ENCODE measurements around the gene LCN2.

LCN2 gene

DNA sequence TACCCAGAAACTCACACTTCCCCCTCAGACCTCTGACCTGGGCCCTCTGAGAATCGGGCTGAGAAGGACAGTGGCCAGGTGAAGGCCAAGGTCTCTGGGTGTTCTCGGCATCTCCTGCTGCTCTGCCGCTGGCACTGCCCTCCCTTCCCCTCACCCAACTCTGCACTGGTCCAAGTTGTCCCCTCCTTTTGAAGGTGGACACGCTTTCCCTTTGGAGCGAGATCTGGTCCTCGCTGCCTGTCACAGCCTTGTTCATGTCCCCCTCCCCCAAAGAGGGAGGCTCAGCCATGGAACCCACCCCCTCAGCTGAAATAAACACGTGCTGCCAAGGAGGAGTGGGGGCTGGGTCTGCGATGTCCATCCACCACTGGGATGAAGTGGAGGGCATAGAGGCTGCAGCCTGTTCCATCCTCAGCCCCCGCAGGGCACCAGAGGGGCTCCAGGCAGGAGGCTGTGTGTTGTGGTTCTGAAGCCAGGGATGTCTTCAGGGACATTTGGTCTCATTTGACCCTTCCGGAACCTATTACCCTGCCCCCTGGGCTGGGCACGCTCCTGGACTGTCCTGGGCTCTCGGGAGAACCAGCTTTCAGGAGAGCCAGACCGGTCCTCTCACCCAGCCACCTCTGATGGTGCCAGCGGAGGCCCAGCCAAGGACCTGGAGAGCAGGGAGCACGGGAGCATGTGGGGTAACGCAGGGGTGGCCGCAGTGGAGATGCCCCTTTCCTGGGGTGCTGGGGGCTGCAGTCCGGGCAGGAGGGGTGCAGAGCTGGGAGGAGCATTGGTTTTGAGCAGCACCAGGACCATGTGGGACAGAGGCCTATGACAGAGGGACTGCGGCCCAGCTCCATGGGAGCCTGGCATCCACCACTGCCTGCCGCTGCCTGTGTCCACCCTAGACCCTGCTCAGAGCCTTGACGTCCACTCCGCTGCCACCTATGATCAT, 4.7 kb upstream of the LCN2 start:
- no peaks in the 10 kb centered on the region for H3K36me3 ChIP-seq (ENCODE audit: control insufficient read depth, insufficient read depth, low read length)
- H3K4me1 ChIP-seq (ENCODE audit: control insufficient read depth, insufficient read depth, low read length) = no peaks in the 10 kb centered on the region
- no peaks in the 10 kb centered on the region for H3K27me3 ChIP-seq (ENCODE audit: control insufficient read depth, insufficient read depth, low read length)
- no peak overlapping the region for H3K9ac ChIP-seq (ENCODE audit: low read length)
- H3K4me3 ChIP-seq (ENCODE audit: low read depth, low read length) = no peak overlapping the region
- H3K27ac ChIP-seq (ENCODE audit: low read depth, low read length) = no peak overlapping the region
- H3K9me3 ChIP-seq (ENCODE audit: control insufficient read depth, insufficient read depth, low read depth, low read length) = no peaks in the 10 kb centered on the region

DNA sequence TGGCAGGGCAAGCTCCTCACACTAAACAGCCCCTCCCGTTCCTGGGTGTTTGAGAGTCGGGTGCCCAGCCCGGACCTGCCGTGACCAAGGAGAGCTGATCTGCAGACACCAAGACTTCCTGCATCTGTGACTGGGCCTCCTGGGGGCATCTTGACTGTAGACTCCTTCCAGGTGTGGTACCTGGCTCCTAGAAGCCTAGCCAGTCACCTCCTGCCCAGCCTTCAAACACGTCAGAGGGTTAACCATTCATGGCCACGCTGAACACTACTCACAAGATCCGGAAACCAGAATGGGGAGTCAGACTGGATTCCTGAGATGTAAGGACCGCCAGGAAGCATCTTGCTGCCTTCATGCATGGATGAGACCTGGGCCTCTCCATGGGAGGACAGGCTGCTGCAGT, 3.7 kb upstream of the LCN2 start:
- Histone ChIP-seq H3K4me1 (ENCODE audit: control insufficient read depth, insufficient read depth, low read length) (no peaks in the 10 kb centered on the region), H3K36me3 (ENCODE audit: control insufficient read depth, insufficient read depth, low read length) (no peaks in the 10 kb centered on the region), H3K9me3 (ENCODE audit: control insufficient read depth, insufficient read depth, low read depth, low read length) (no peaks in the 10 kb centered on the region), H3K27ac (ENCODE audit: low read depth, low read length) (no peak overlapping the region), H3K9ac (ENCODE audit: low read length) (no peak overlapping the region), H3K27me3 (ENCODE audit: control insufficient read depth, insufficient read depth, low read length) (no peaks in the 10 kb centered on the region), H3K4me3 (ENCODE audit: low read depth, low read length) (no peak overlapping the region)

DNA sequence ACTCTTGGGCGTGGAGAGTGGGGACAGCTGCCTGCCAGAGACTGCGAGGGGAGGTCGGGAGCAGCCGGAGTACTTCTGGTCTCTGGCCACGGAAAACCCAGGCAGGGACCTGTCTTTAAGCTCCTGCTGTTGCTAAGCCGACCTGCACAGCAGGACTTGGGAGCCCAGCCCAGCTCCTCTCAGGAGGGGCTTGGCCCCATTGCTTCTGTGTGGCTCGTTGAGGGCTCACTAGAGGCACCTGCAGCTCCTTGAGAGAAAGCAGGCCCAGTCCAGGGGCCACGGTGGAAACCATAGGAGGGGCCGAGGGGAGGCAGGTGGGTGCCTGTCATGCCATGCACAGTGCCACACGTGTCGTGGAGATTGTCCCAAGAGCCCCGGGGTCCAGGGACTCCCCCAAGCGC, 3.3 kb upstream of the LCN2 start:
- Histone ChIP-seq H3K4me1 (ENCODE audit: control insufficient read depth, insufficient read depth, low read length) (peaks cover 3% of the 10 kb centered on the region; the same call in 1 of the 2 replicates), H3K9me3 (ENCODE audit: control insufficient read depth, insufficient read depth, low read depth, low read length) (no peaks in the 10 kb centered on the region), H3K36me3 (ENCODE audit: control insufficient read depth, insufficient read depth, low read length) (no peaks in the 10 kb centered on the region), H3K9ac (ENCODE audit: low read length) (no peak overlapping the region), H3K4me3 (ENCODE audit: low read depth, low read length) (no peak overlapping the region), H3K27ac (ENCODE audit: low read depth, low read length) (no peak overlapping the region), H3K27me3 (ENCODE audit: control insufficient read depth, insufficient read depth, low read length) (no peaks in the 10 kb centered on the region)

DNA sequence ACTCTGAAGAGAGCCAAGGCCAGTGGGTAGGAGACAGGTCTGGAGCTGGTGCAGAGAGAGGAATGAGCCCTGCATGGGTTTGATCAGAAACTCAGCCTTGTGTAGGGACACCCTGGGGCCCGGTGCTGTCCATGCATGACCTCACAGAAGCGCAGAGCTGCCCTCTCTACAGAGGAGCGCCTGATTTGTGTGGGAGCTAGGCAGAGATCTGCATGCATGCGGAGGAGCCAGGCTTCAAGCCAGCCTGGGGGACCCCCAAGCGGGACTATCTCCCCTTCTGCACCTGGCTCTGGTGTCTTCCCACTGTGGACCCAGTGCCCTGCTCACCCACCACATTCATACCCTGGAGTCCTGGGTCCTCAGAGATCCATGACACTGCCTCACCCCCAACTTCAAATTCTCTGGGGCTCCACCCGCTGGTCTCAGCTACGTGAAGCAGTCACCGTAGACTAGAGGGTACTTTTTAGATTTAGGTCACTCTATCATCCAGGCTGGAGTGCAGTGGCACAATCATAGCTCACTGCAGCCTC, 2.6 kb upstream of the LCN2 start:
- no peaks in the 10 kb centered on the region for H3K36me3 ChIP-seq (ENCODE audit: control insufficient read depth, insufficient read depth, low read length)
- no peak overlapping the region for H3K9ac ChIP-seq (ENCODE audit: low read length)
- H3K9me3 ChIP-seq (ENCODE audit: control insufficient read depth, insufficient read depth, low read depth, low read length) = no peaks in the 10 kb centered on the region
- H3K27me3 ChIP-seq (ENCODE audit: control insufficient read depth, insufficient read depth, low read length) = no peaks in the 10 kb centered on the region
- H3K27ac ChIP-seq (ENCODE audit: low read depth, low read length) = no peak overlapping the region
- H3K4me3 ChIP-seq (ENCODE audit: low read depth, low read length) = no peak overlapping the region
- peaks cover 3% of the 10 kb centered on the region; the same call in 1 of the 2 replicates for H3K4me1 ChIP-seq (ENCODE audit: control insufficient read depth, insufficient read depth, low read length)

DNA sequence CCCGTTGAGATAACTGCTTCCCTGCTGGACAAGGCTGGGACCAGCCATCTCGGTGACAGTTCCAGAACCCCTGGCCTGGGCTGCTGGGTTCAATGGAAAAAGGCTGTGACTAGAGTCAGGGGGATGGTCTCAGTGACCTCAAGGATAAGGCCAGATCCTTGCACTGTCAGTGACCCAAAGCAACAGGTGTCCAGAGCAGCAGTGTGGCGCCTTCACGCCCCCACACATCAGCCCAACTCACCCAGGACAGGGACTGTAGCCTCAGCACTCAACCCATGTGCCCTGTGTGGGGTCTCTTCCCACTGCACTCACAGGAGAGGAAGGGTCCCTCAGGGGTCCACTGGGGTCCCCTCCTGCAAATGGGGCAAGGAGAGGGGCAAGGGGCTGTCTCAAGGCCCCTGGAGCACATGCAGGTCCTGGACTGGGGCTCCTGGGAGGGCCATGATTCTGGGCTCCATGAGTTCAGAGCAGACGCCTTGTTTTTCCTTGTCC, 698 bp upstream of the LCN2 start:
- H3K9me3 ChIP-seq (ENCODE audit: control insufficient read depth, insufficient read depth, low read depth, low read length) = no peaks in the 10 kb centered on the region
- H3K36me3 ChIP-seq (ENCODE audit: control insufficient read depth, insufficient read depth, low read length) = no peaks in the 10 kb centered on the region
- no peaks in the 10 kb centered on the region for H3K27me3 ChIP-seq (ENCODE audit: control insufficient read depth, insufficient read depth, low read length)
- no peak overlapping the region for H3K9ac ChIP-seq (ENCODE audit: low read length)
- peaks cover 3% of the 10 kb centered on the region; the same call in 1 of the 2 replicates for H3K4me1 ChIP-seq (ENCODE audit: control insufficient read depth, insufficient read depth, low read length)
- H3K27ac ChIP-seq (ENCODE audit: low read depth, low read length) = no peak overlapping the region
- H3K4me3 ChIP-seq (ENCODE audit: low read depth, low read length) = no peak overlapping the region

DNA sequence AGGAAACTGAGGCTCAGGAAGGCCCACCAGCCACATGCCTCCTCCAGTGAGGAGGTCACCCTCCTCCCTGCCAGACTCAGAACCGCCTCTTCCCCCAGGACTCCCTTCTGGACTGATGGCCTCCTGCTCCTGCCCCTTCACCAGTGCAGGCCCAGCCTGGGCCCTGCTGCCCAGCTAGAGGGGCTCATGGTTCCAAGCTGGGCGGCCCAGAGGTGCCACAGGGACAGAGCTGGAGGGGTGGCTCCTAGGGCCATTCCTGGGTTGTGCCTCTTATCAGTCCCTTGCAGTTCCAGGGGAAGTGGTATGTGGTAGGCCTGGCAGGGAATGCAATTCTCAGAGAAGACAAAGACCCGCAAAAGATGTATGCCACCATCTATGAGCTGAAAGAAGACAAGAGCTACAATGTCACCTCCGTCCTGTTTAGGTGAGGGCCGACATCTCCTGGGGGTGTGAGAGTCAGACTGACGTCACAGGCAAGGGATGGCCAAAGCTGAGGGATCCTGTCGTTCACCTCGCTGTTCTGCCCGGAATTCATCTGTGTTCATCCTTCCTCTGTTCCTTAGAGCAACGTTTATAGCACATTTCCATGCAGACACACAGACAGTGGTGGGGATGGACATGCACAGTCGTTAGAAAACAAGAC, 819 bp downstream of the LCN2 start:
- Histone ChIP-seq H3K4me3 (ENCODE audit: low read depth, low read length) (no peak overlapping the region), H3K36me3 (ENCODE audit: control insufficient read depth, insufficient read depth, low read length) (no peaks in the 10 kb centered on the region), H3K9me3 (ENCODE audit: control insufficient read depth, insufficient read depth, low read depth, low read length) (no peaks in the 10 kb centered on the region), H3K27ac (ENCODE audit: low read depth, low read length) (no peak overlapping the region), H3K9ac (ENCODE audit: low read length) (no peak overlapping the region), H3K4me1 (ENCODE audit: control insufficient read depth, insufficient read depth, low read length) (peaks cover 5% of the 10 kb centered on the region), H3K27me3 (ENCODE audit: control insufficient read depth, insufficient read depth, low read length) (no peaks in the 10 kb centered on the region)

DNA sequence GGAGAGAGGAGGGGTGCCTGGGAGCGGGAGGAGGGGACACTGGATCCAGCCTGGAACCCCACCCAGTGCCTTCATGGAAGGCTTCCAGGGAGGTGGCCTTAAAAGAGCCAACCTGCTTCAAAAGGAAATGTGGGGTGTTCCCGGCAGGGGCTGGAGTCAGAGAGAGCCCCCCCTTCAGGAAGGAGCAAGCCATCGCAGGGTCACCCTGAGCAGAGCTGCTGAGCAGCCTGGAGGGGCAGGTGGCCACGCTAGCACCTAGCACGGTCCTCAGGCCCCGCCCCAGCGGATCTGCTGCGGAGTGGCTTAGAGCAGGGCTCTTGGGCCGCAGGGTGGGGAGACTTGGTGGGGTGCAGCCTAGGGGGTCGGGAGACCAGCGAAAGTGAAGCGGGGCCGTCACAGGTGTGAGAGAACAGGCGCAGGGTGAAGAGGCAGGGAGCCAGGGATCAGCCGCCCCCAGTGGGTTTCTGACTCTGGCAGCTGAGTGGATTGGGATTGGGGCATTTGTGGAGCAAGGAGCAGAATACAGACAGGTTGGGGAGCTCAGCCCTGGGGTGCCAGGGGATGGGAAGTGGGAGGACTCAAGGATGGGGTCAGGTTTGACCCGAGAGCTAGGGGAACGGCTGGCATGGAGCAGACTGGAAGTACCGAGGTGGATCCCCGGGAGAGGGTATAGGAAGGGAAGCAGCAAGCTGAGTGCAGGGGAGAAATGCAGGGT, 1.5 kb downstream of the LCN2 start:
- Histone ChIP-seq H3K9me3 (ENCODE audit: control insufficient read depth, insufficient read depth, low read depth, low read length) (no peaks in the 10 kb centered on the region), H3K4me1 (ENCODE audit: control insufficient read depth, insufficient read depth, low read length) (peaks cover 5% of the 10 kb centered on the region), H3K4me3 (ENCODE audit: low read depth, low read length) (no peak overlapping the region), H3K27me3 (ENCODE audit: control insufficient read depth, insufficient read depth, low read length) (no peaks in the 10 kb centered on the region), H3K36me3 (ENCODE audit: control insufficient read depth, insufficient read depth, low read length) (no peaks in the 10 kb centered on the region), H3K9ac (ENCODE audit: low read length) (no peak overlapping the region), H3K27ac (ENCODE audit: low read depth, low read length) (no peak overlapping the region)

DNA sequence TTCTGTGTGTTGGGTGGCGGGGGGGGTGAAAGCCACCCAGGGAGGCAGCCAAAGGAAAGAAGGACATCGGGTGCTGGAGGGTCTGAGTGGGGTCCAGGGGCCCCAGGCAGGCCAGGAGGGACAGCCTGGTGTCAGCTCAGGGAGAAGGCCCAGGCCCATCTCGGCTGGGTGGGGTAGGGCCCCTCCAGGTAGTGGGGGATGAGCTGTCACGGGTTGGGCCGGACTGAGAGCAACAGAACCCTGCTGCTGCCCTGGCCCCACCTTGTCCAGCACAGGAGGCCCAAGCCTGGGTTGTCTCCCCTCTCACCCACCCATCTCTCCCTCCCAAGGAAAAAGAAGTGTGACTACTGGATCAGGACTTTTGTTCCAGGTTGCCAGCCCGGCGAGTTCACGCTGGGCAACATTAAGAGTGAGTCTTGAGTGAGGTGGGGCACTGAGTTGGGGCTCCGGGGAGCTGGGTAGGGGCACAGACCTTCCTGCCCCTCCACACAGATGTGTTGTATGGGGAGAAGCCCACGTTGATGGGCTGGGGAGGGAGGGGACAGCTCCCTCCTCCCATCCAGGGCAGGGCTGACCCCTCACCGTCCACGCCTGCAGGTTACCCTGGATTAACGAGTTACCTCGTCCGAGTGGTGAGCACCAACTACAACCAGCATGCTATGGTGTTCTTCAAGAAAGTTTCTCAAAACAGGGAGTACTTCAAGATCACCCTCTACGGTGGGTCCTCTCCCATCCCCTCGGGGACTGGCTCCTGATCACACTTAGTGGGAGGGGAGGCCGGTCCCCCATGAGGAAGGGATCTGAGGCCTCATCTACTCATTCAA, 2.3 kb downstream of the LCN2 start:
- Histone ChIP-seq H3K9me3 (ENCODE audit: control insufficient read depth, insufficient read depth, low read depth, low read length) (no peaks in the 10 kb centered on the region), H3K36me3 (ENCODE audit: control insufficient read depth, insufficient read depth, low read length) (no peaks in the 10 kb centered on the region), H3K9ac (ENCODE audit: low read length) (no peak overlapping the region), H3K27me3 (ENCODE audit: control insufficient read depth, insufficient read depth, low read length) (no peaks in the 10 kb centered on the region), H3K4me3 (ENCODE audit: low read depth, low read length) (no peak overlapping the region), H3K4me1 (ENCODE audit: control insufficient read depth, insufficient read depth, low read length) (peaks cover 5% of the 10 kb centered on the region), H3K27ac (ENCODE audit: low read depth, low read length) (no peak overlapping the region)

DNA sequence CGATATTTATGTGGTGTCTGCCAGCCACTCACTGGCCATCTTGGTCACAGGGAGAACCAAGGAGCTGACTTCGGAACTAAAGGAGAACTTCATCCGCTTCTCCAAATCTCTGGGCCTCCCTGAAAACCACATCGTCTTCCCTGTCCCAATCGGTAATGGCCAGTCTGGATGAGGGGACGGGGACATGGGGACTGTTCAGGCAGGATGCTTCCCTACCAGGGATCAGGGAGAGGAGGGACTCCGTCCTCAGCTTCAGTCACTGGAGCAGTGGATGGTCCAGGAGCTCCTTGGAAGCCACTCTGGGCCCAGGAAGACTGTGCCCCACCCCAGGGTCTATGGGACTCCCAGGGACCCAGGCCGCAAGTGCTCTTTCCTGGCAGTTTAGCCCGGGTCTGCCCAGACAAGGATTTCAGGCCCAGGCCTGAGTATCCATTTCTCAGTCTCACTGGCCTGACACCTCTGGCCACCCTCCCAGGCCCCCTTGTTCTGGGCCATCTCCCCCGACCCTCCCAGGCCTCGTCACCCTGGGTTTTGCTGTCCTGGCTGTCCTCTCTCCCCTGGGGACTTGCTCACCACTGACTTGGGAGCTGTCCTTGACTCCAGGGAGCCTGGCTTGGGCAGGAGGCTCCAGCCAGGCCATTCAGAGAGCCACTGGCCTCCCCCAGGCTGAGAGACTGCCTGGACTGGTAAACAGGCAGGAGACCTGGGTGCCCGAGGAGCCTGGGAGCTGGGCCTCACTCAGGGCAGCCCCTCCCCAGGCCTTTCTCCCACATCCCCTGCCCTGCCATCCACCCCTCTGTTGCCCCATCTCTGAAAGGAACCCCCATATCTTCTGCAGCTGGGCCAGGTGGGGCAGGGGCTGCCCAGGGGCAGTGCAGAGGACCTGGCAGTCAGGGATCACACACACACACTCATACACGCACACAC, 3.1 kb downstream of the LCN2 start:
- Histone ChIP-seq H3K27ac (ENCODE audit: low read depth, low read length) (no peak overlapping the region), H3K9me3 (ENCODE audit: control insufficient read depth, insufficient read depth, low read depth, low read length) (no peaks in the 10 kb centered on the region)

More for the DNA sequence above, 3.1 kb downstream of the LCN2 start:
- Histone ChIP-seq H3K4me3 (ENCODE audit: low read depth, low read length) (no peak overlapping the region), H3K4me1 (ENCODE audit: control insufficient read depth, insufficient read depth, low read length) (peaks cover 5% of the 10 kb centered on the region), H3K9ac (ENCODE audit: low read length) (no peak overlapping the region), H3K36me3 (ENCODE audit: control insufficient read depth, insufficient read depth, low read length) (no peaks in the 10 kb centered on the region), H3K27me3 (ENCODE audit: control insufficient read depth, insufficient read depth, low read length) (no peaks in the 10 kb centered on the region)

Measured in HUES6 (cell line).